ENCODE data around the gene TECPR1. TPM values are rescaled to one million over a fixed set of nuclear protein-coding genes. Genes with fewer than 3 reads are reported as not detected.

TECPR1 gene
- total and polyA plus RNA-seq, 7 donors, result 7.7 to 38.2 (median 12.6) TPM

- Histone ChIP-seq H3K9me3 (no peaks in the 10 kb centered on the region), H3K4me1 (peaks cover 0 to 14% (median 7%) of the 10 kb centered on the region in 4 donors), H3K27ac (no peak overlapping the region), H3K4me3 (peak overlapping the region in 3 of 4 donors; percentile 29 to 41 (median 40)), H3K36me3 (peaks cover 0 to 18% (median 12%) of the 10 kb centered on the region in 4 donors), H3K27me3 (peaks cover 7 to 24% (median 12%) of the 10 kb centered on the region in 3 donors)
- intact Hi-C loops (cut with DNase I), result no loop called here
- DNase-seq, result peak; percentile 49
- 3 to 10% methylated on average over 49 of the region's 49 CpGs for WGBS, 2 donors
- TF ChIP-seq CTCF (IDR thresholded peaks at IDR 0.05) (no peak), POLR2A (IDR thresholded peaks at IDR 0.05) (no peak), POLR2AphosphoS5 (IDR thresholded peaks at IDR 0.05) (no peak), EP300 (IDR thresholded peaks at IDR 0.05) (no peak)
Observed at GRCh38 chr7:98210513-98211220, 41.4 kb downstream of the TECPR1 start.

- Histone ChIP-seq H3K4me1 (peaks cover 0 to 14% (median 7%) of the 10 kb centered on the region in 4 donors), H3K36me3 (peaks cover 0 to 31% (median 22%) of the 10 kb centered on the region in 4 donors), H3K4me3 (no peak overlapping the region), H3K27me3 (peaks cover 7 to 24% (median 12%) of the 10 kb centered on the region in 3 donors), H3K27ac (no peak overlapping the region), H3K9me3 (no peaks in the 10 kb centered on the region)
- WGBS, 2 donors, result 95% methylated on average over 17 of the region's 17 CpGs
- DNase-seq, result no peak
- intact Hi-C loops (cut with DNase I), result no loop called here
- TF ChIP-seq EP300 (IDR thresholded peaks at IDR 0.05) (no peak), CTCF (IDR thresholded peaks at IDR 0.05) (no peak), POLR2A (IDR thresholded peaks at IDR 0.05) (no peak), POLR2AphosphoS5 (IDR thresholded peaks at IDR 0.05) (no peak)
Observed at GRCh38 chr7:98209166-98209920, 42.7 kb downstream of the TECPR1 start.

GRCh38 chr7:98206451-98207330 is 45.3 kb downstream of the TECPR1 start:
- DNase-seq, result no peak
- TF ChIP-seq CTCF (IDR thresholded peaks at IDR 0.05) (no peak), EP300 (IDR thresholded peaks at IDR 0.05) (no peak), POLR2A (IDR thresholded peaks at IDR 0.05) (no peak), POLR2AphosphoS5 (IDR thresholded peaks at IDR 0.05) (no peak)
- peaks cover 0 to 14% (median 7%) of the 10 kb centered on the region in 4 donors for H3K4me1 ChIP-seq
- peaks cover 0 to 46% (median 29%) of the 10 kb centered on the region in 4 donors for H3K36me3 ChIP-seq
- WGBS, 2 donors, result 96% methylated on average over 47 of the region's 47 CpGs
- intact Hi-C loops (cut with DNase I), result no loop called here
- H3K27ac ChIP-seq, result no peak overlapping the region
- no peaks in the 10 kb centered on the region for H3K9me3 ChIP-seq
- H3K27me3 ChIP-seq, result peaks cover 6 to 15% (median 9%) of the 10 kb centered on the region in 3 donors
- no peak overlapping the region for H3K4me3 ChIP-seq

- peaks cover 0 to 4% (median under 1%) of the 10 kb centered on the region in 3 donors for H3K27me3 ChIP-seq
- no peaks in the 10 kb centered on the region for H3K9me3 ChIP-seq
- peaks cover 0 to under 1% (median 0%) of the 10 kb centered on the region in 4 donors for H3K4me1 ChIP-seq
- 95 to 96% methylated on average over 47 of the region's 47 CpGs for WGBS, 2 donors
- H3K4me3 ChIP-seq, result no peak overlapping the region
- H3K36me3 ChIP-seq, result peaks cover 0 to 46% (median 29%) of the 10 kb centered on the region in 4 donors
- no peak for DNase-seq
- intact Hi-C loops (cut with DNase I), result no loop called here
- H3K27ac ChIP-seq, result no peak overlapping the region
- no peak for TF ChIP-seq EP300 (IDR thresholded peaks at IDR 0.05)
- no peak for TF ChIP-seq POLR2AphosphoS5 (IDR thresholded peaks at IDR 0.05)
- TF ChIP-seq POLR2A (IDR thresholded peaks at IDR 0.05), result no peak
- TF ChIP-seq CTCF (IDR thresholded peaks at IDR 0.05), result no peak
Observed at GRCh38 chr7:98205162-98205845, 46.7 kb downstream of the TECPR1 start.
